IPS-18a (cell line): Measurements from ENCODE around the gene CCDC188.

Experiments used
- H3K27ac ChIP-seq: one replicate; pipeline ENCODE4 v1.5.1; 2013; ENCODE audit warnings: low read length
- H3K27me3 ChIP-seq: one replicate; pipeline ENCODE4 v1.6.1; 2013; ENCODE audit warnings: mild to moderate bottlenecking, low read length; ENCODE audit not compliant: control insufficient read depth, insufficient read depth
- H3K36me3 ChIP-seq: one replicate; pipeline ENCODE4 v1.6.1; 2013; ENCODE audit warnings: low read depth, low read length; ENCODE audit not compliant: control insufficient read depth
- H3K4me1 ChIP-seq: one replicate; pipeline ENCODE4 v1.6.1; 2013; ENCODE audit warnings: low read depth, low read length; ENCODE audit not compliant: control insufficient read depth
- H3K4me3 ChIP-seq: one replicate; pipeline ENCODE4 v1.5.1; 2013; ENCODE audit warnings: low read length
- H3K9ac ChIP-seq: one replicate; pipeline ENCODE4 v1.6.1; 2013; ENCODE audit warnings: mild to moderate bottlenecking, low read length, moderate library complexity
- H3K9me3 ChIP-seq: one replicate; pipeline ENCODE4 v1.6.1; 2013; ENCODE audit warnings: low read depth, low read length; ENCODE audit not compliant: control insufficient read depth

Gene CCDC188

DNA sequence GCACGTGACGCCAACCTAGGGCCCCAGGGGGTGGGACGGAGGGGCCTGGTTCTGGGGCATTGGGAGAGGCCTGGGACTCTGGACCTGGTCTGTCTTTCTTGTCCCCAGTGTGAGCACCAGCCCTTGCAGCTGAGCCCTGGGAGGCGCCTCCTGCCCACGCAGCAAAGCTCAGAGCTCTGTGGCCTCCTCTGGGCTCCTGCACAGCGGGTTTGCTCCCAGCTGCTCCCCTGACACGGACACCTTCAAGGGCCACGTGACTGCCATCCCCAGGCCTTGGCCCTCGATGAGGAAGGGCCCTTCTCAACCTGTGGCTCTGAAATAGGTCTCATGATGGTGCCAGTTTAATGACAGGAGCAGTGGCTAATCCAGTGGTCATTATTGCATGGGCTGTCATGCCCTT, 31.5 kb upstream of the CCDC188 start:
- Histone ChIP-seq H3K27me3 (no peaks in the 10 kb centered on the region), H3K36me3 (no peaks in the 10 kb centered on the region), H3K9ac (no peak overlapping the region), H3K9me3 (no peaks in the 10 kb centered on the region), H3K4me3 (no peak overlapping the region), H3K27ac (no peak overlapping the region), H3K4me1 (no peaks in the 10 kb centered on the region)

DNA sequence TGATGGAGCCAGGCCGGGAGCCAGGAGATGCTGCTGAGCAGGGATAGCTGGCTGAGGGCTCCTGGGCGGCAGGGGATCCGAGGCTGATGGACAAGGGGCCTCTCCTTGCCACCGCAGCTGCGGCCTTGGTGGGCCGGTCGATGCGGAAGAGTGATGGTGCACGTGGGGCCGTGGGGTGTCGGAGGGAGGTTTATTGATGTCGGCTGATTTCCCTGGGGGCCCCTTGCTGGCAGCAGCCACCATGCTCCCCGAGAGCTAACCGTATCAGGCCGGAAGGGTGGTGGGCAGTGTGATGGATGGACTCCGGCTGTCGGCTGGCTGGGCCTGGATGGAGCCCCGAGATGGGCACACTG, 31.0 kb upstream of the CCDC188 start:
- H3K27me3 ChIP-seq = no peaks in the 10 kb centered on the region
- no peak overlapping the region for H3K9ac ChIP-seq
- H3K4me1 ChIP-seq = no peaks in the 10 kb centered on the region
- H3K4me3 ChIP-seq = no peak overlapping the region
- H3K36me3 ChIP-seq = no peaks in the 10 kb centered on the region
- H3K9me3 ChIP-seq = no peaks in the 10 kb centered on the region
- no peak overlapping the region for H3K27ac ChIP-seq

DNA sequence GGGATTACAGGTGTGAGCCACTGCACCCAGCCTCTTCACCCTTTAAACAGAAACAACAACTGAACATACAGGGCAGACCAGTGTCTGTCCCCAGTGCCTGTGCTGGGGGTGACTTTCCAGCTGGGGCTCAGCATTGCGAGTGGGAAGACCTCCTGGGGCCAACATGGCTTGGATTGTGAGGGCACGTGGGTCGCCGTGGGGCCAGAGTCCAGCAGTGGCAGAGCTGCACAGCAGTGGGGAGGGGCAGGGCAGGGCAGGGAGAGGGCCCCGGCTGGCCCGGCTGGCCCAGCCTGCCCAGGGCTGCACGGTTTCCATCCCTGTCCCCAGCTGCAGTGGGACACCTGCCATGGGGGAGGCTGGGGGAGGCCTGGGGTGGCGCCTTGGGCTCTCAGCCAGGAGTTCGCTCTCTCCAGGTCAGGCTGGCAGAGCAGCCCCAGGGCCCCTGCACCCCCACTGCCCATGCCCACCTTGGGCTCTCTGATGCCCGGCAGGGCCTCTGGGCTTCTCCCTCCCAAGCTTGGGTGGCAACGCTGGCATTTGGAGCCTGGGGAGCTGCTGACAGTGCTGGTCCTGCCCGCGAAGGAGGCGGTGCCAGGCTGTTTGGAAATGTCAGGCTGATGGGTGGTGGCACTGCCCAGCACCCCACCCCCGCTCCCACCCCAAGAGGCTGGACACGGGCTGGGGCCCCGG, 30.5 kb upstream of the CCDC188 start:
- Histone ChIP-seq H3K27me3 (no peaks in the 10 kb centered on the region), H3K36me3 (no peaks in the 10 kb centered on the region), H3K4me1 (no peaks in the 10 kb centered on the region), H3K27ac (no peak overlapping the region), H3K9me3 (no peaks in the 10 kb centered on the region), H3K4me3 (no peak overlapping the region), H3K9ac (no peak overlapping the region)

DNA sequence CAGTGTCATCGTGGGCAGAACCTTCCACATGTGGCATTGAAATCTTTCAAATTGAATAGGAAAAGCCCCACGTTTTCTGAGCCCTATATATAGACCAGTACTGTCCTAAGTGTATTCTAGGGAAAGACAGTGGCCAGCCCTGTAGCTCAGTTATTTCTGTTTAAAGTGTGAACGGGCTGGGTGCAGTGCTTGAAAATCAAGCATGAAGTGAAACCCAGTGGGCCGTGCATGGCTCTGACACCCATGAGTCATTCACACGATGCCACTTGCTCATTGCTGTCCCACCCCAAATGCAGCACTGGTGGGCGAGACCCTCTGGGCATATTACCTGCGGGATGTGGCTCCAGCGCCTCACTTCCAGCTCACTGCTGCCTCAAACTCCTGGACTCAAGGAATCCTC, 29.8 kb upstream of the CCDC188 start:
- H3K9me3 ChIP-seq = no peaks in the 10 kb centered on the region
- H3K4me3 ChIP-seq = no peak overlapping the region
- H3K4me1 ChIP-seq = no peaks in the 10 kb centered on the region
- H3K27me3 ChIP-seq = no peaks in the 10 kb centered on the region
- no peaks in the 10 kb centered on the region for H3K36me3 ChIP-seq
- H3K9ac ChIP-seq = no peak overlapping the region
- H3K27ac ChIP-seq = no peak overlapping the region

DNA sequence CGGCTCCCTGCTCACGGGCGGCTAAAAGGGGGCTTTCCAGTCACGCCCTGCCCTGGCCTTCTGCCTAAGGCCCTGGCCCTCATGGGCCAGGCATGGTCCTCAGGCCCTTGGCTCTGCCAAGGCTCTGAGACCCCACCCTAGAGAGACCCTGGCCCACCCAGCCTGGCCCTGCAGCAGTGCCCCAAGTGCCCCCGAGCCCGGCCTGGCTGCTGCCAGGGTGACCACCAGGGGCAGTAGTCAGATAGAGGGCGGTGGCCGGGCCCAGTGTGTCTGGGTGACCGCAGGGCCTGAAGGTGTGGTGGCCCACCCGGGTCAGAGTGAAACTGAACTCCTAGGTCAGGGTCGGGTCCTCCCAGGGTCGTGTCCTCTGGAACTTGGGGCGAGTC, 29.4 kb upstream of the CCDC188 start:
- Histone ChIP-seq H3K9ac (no peak overlapping the region), H3K27me3 (no peaks in the 10 kb centered on the region), H3K9me3 (no peaks in the 10 kb centered on the region), H3K4me1 (peaks cover under 1% of the 10 kb centered on the region), H3K4me3 (no peak overlapping the region), H3K27ac (no peak overlapping the region), H3K36me3 (no peaks in the 10 kb centered on the region)

DNA sequence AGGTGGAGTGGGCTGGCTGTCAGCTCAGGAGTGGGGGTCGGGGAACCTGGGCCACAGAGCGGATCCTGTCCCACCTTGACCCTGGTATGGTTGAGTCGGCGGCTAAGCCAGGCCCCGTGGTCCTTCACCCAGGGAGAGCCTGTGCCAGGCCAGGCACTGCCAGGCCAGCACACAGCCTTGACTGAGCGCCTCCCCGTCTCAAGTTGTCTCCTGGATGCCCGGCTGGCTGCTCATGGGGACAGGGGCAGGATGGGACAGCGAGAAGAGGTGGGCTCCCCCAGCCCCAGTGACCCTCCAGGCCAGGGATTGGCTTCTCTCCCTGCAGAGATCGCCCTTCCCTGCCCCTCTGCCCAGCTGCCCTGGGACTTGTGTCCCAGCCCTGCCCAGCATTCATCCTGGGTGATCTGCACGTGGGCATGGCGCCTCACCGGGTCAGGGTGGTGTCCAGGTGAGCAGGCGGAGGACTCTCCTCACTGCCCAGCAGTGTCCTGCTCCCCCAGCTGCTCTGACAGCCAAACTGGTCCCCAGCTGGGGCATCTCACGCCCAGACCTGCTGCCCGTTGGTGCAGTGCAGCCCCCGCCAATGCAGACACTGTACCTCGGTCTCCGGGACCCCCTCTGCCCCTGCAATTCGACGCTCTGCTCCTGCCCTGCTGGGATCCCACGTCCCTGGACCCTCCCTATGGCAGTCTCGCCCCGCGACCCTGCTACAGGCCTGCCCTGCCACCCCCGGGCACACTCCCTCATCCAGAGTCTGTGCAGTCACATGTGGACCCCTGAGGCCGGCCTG, 28.8 kb upstream of the CCDC188 start:
- Histone ChIP-seq H3K4me1 (peaks cover 4% of the 10 kb centered on the region), H3K36me3 (no peaks in the 10 kb centered on the region), H3K27me3 (no peaks in the 10 kb centered on the region), H3K4me3 (no peak overlapping the region), H3K27ac (no peak overlapping the region), H3K9ac (no peak overlapping the region), H3K9me3 (no peaks in the 10 kb centered on the region)

DNA sequence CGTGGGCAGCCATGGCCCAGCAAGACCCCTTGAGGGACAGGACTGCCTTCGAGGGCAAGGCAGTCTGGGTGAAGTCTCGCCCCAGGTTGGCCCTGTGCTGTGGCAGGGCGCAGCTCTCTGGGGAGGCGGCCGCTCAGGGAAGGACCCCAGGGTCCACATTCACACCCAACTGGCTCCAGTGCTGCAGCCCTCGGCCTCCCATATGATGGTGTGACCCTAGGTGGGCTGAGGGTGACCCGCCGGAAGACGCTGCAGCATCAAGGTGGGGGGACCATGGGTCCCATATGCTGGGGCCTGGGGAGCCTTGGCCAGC, 28.0 kb upstream of the CCDC188 start:
- H3K4me1 ChIP-seq = peaks cover 4% of the 10 kb centered on the region
- no peak overlapping the region for H3K27ac ChIP-seq
- no peaks in the 10 kb centered on the region for H3K36me3 ChIP-seq
- H3K9ac ChIP-seq = no peak overlapping the region
- no peak overlapping the region for H3K4me3 ChIP-seq
- no peaks in the 10 kb centered on the region for H3K27me3 ChIP-seq
- H3K9me3 ChIP-seq = no peaks in the 10 kb centered on the region

DNA sequence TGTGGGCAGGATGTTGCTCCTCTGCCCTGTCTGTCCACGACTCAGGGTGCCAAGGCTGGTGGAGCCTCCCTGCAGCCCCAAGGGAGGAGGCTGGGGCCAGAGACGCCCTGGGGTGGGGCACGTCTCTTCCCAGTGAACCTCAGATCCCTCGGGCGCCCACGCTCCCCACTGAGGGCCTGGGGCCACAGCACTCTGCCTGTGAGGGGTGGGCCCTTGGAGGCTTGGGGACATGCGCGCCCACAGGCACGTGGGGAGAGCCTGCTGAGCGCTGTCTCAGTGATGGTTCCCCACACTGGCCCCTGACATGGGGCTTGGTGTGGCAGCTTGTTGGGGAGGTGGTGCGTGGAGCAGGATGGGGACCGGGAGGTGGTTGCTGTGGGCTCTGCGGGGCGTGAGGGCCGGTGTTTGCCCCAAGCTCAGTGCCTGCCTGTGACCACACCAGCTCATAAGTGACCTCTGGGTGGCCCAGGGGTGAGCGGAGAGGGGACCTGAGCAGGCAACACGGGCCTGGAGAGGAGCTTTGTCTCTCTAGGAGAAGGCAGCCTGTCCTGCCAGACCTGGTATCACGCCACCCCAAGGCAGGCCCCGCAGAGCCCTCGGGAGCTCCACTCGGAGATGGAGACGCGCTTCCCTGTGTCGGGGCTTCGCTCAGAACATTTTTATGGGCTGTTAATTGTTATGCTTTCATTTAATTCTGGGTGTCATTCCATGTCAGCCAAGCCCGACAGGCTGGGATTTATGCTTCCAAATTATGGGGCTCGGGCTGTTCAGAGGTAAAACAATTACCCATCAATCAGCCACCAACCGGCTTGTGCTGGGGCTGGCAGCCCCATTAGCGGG, 27.4 kb upstream of the CCDC188 start:
- Histone ChIP-seq H3K9ac (no peak overlapping the region), H3K9me3 (no peaks in the 10 kb centered on the region), H3K27me3 (no peaks in the 10 kb centered on the region), H3K4me3 (no peak overlapping the region), H3K4me1 (peaks cover 4% of the 10 kb centered on the region), H3K36me3 (no peaks in the 10 kb centered on the region), H3K27ac (no peak overlapping the region)

DNA sequence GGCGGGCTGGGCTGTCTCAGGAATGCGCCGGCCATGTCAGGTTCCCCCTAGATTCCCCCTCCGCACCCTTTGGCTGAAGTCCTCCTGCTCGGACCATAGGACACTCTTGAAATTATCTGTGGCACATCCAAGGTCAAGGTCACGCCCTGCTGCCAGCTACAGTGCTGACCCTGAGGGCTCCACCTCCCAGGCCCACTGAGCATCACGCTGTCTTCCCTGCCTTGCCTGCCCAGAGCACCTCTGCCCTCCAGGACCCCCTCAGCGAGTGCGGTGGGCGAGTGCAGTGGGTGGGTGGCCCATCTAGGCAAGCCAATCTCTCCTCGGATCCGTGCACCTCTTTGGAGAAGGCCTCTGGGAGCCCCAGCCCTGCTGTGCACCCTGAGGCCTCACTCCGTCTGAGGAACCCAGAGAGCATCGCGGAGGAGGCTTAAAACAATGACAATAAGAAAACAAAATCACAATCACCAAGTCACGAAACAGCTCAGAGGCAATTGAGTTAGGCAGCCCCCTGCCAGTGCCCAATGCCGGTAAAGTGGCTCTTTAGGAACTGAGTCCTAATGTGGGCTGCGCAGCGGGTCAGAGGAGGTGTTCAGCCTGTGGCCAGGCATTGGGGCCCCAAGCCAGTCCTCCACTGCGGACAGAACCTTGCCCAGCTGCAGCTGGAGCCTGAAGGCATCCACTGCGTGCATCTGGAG, 26.5 kb upstream of the CCDC188 start:
- no peaks in the 10 kb centered on the region for H3K27me3 ChIP-seq
- H3K36me3 ChIP-seq = no peaks in the 10 kb centered on the region
- H3K27ac ChIP-seq = no peak overlapping the region
- H3K9ac ChIP-seq = no peak overlapping the region
- no peaks in the 10 kb centered on the region for H3K9me3 ChIP-seq
- H3K4me1 ChIP-seq = peaks cover 4% of the 10 kb centered on the region
- no peak overlapping the region for H3K4me3 ChIP-seq

DNA sequence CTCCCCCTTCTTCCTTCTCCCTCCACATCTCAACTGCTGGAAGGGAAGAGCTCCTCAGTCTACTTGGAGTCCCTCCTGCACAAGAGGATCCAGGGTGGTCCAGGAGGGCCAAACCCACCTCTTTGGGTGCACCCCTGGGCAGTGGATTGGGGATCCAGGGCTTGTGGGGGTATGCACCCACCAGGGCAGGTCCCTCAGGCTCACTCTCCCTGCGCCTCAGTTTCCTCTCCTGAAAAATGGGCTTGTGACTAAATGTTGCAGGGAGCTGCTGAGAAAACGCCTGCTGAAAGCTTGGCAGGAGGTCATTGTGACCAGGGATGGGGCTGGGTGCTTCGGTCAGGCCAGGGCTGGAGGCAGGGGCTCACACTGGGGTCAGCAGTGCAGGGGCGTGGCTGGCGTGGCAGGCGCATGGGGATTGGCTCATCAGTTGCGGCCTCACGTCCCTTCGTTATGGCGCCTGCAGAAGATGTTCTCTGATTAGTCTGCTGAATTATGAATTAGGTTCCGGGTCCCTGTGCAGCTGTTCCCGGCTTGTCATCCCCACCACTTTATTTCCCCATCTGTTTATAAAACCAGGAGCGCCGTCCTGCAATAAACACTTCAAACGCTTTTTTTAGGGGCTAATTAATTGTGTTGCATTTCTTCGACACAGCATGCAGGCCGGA, 25.7 kb upstream of the CCDC188 start:
- no peak overlapping the region for H3K9ac ChIP-seq
- no peak overlapping the region for H3K4me3 ChIP-seq
- no peaks in the 10 kb centered on the region for H3K27me3 ChIP-seq
- peaks cover 4% of the 10 kb centered on the region for H3K4me1 ChIP-seq
- H3K36me3 ChIP-seq = no peaks in the 10 kb centered on the region
- H3K27ac ChIP-seq = no peak overlapping the region
- no peaks in the 10 kb centered on the region for H3K9me3 ChIP-seq

DNA sequence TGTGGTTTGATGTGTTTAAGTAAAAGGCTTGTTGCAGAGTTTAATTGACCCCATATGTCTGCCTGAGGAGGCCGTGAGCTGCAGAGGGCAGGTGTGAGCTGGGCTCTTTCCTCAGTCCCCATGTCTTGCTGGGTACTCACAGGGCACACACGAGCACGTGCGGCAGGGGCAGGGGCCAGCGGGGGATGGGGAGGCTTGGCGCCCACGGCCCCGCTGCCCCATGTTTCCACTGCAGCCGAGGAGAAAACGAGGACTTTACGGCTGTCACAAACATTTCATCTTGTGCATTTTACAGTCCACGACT, 24.7 kb upstream of the CCDC188 start:
- no peak overlapping the region for H3K4me3 ChIP-seq
- no peak overlapping the region for H3K9ac ChIP-seq
- H3K36me3 ChIP-seq = no peaks in the 10 kb centered on the region
- no peaks in the 10 kb centered on the region for H3K27me3 ChIP-seq
- no peaks in the 10 kb centered on the region for H3K9me3 ChIP-seq
- peaks cover 4% of the 10 kb centered on the region for H3K4me1 ChIP-seq
- H3K27ac ChIP-seq = no peak overlapping the region
